GM19455 (cell line): Measurements from ENCODE around the gene PTGES2.
A peak's percentile ranks its signal among the peaks of the same experiment; 100 is the strongest.

Experiments used
- ATAC-seq: cut with Tn5 transposase; IDR thresholded peaks from one replicate; pipeline ENCODE4 v1.9.1; 2021; ENCODE audit not compliant: unreplicated experiment

Gene PTGES2

GRCh38 chr9:128106181-128106939, 21.2 kb downstream of the PTGES2 start:
- no peak for ATAC-seq

- ATAC-seq = no peak
These were observed 21.9 kb downstream of the PTGES2 start for GRCh38 chr9:128105538-128106175.

- ATAC-seq = no peak
These were observed 23.3 kb downstream of the PTGES2 start for GRCh38 chr9:128104171-128104618.

GRCh38 chr9:128103589-128103962, 24.0 kb downstream of the PTGES2 start:
- ATAC-seq = no peak

- ATAC-seq = no peak
These were observed 24.5 kb downstream of the PTGES2 start for GRCh38 chr9:128102861-128103588.

- ATAC-seq = no peak
These were observed 25.3 kb downstream of the PTGES2 start for GRCh38 chr9:128102196-128102595.

GRCh38 chr9:128101690-128102089, 25.8 kb downstream of the PTGES2 start:
- no peak for ATAC-seq

GRCh38 chr9:128101231-128101661, 26.3 kb downstream of the PTGES2 start:
- no peak for ATAC-seq

- ATAC-seq = no peak
These were observed 26.9 kb downstream of the PTGES2 start for GRCh38 chr9:128100581-128100980.

GRCh38 chr9:128099932-128100491, 27.5 kb downstream of the PTGES2 start:
- ATAC-seq = no peak

GRCh38 chr9:128099231-128099931, 28.1 kb downstream of the PTGES2 start:
- ATAC-seq = no peak

GRCh38 chr9:128098297-128099230, 29.0 kb downstream of the PTGES2 start:
- no peak for ATAC-seq

- ATAC-seq = no peak
These were observed 29.8 kb downstream of the PTGES2 start for GRCh38 chr9:128097543-128098296.

GRCh38 chr9:128096616-128097536, 30.7 kb downstream of the PTGES2 start:
- no peak for ATAC-seq

GRCh38 chr9:128094950-128095544, 32.5 kb downstream of the PTGES2 start:
- ATAC-seq = no peak

GRCh38 chr9:128094166-128094949, 33.2 kb downstream of the PTGES2 start:
- ATAC-seq = peak; percentile 92

- no peak for ATAC-seq
These were observed 34.5 kb downstream of the PTGES2 start for GRCh38 chr9:128093011-128093410.
